GM18508 (cell line): ENCODE measurements around the gene KMT2A.

ENCODE experiments used
- ATAC-seq: cut with Tn5 transposase; IDR thresholded peaks from one replicate; pipeline ENCODE4 v1.9.1; 2021; ENCODE audit warnings: moderate number of reproducible peaks; ENCODE audit not compliant: insufficient read depth, unreplicated experiment

The KMT2A gene

GRCh38 chr11:118574636-118575035, 138.3 kb downstream of the KMT2A start:
- no peak for ATAC-seq
